NT2/D1 (cell line): ENCODE results near the gene PDZD4.

Experiments
- DNase-seq: peaks from one replicate; pipeline ENCODE4 v3.0.0-alpha.2; 2011; ENCODE audit warnings: low read depth, low spot score
- H3K27me3 ChIP-seq: 2 replicates; pipeline ENCODE4 v1.6.0; 2011; ENCODE audit warnings: mild to moderate bottlenecking; ENCODE audit not compliant: insufficient read length, insufficient read depth
- H3K36me3 ChIP-seq: 2 replicates; pipeline ENCODE4 v1.6.1; 2011; ENCODE audit warnings: mild to moderate bottlenecking, low read length, mixed read lengths; ENCODE audit not compliant: insufficient read depth, insufficient read length
- H3K4me1 ChIP-seq: 2 replicates; pipeline ENCODE4 v1.5.1; 2011; ENCODE audit not compliant: insufficient read depth, insufficient read length
- H3K4me3 ChIP-seq: 2 replicates; pipeline ENCODE4 v1.5.1; 2011; ENCODE audit warnings: low read depth; ENCODE audit not compliant: insufficient read length
- H3K9ac ChIP-seq: 2 replicates; pipeline ENCODE4 v1.6.0; 2011; ENCODE audit warnings: low read depth; ENCODE audit not compliant: insufficient read length
- H3K9me3 ChIP-seq: 2 replicates; pipeline ENCODE4 v1.5.1; 2011; ENCODE audit warnings: mild to moderate bottlenecking, low read length; ENCODE audit not compliant: insufficient read depth
- SUZ12 ChIP-seq: IDR thresholded peaks from 2 replicates; pipeline ENCODE4 v1.6.1; 2011; ENCODE audit not compliant: insufficient read length, insufficient read depth; ENCODE audit errors: extremely low read depth
- YY1 ChIP-seq: IDR thresholded peaks from 2 replicates; pipeline ENCODE4 v1.6.1; 2011; ENCODE audit not compliant: insufficient read length, insufficient read depth
- ZNF274 ChIP-seq: IDR thresholded peaks from 2 replicates; pipeline ENCODE4 v1.6.1; 2011; ENCODE audit warnings: mild to moderate bottlenecking, low read depth, low read length

PDZD4 gene

GRCh38 chrX:153814591-153815315, 15.6 kb downstream of the PDZD4 start:
- no peak for DNase-seq
- TF ChIP-seq ZNF274 (no peak), YY1 (no peak), SUZ12 (no peak)
- H3K36me3 ChIP-seq = no peaks in the 10 kb centered on the region

GRCh38 chrX:153813161-153813560, 17.2 kb downstream of the PDZD4 start:
- no peak overlapping the region for H3K9ac ChIP-seq
- no peak overlapping the region for H3K4me3 ChIP-seq
- DNase-seq = no peak
- no peaks in the 10 kb centered on the region for H3K9me3 ChIP-seq
- H3K27me3 ChIP-seq = no peaks in the 10 kb centered on the region
- peaks cover 2% of the 10 kb centered on the region for H3K4me1 ChIP-seq
- no peaks in the 10 kb centered on the region for H3K36me3 ChIP-seq
- TF ChIP-seq SUZ12 = no peak
- TF ChIP-seq YY1 = no peak
- no peak for TF ChIP-seq ZNF274

More at GRCh38 chrX:153814591-153815315, 15.6 kb downstream of the PDZD4 start:
- H3K9me3 ChIP-seq = no peaks in the 10 kb centered on the region
- H3K9ac ChIP-seq = no peak overlapping the region
- H3K4me3 ChIP-seq = no peak overlapping the region
- no peaks in the 10 kb centered on the region for H3K27me3 ChIP-seq
- peaks cover 2% of the 10 kb centered on the region for H3K4me1 ChIP-seq

- H3K36me3 ChIP-seq = no peaks in the 10 kb centered on the region
- H3K4me1 ChIP-seq = peaks cover 2% of the 10 kb centered on the region
- no peaks in the 10 kb centered on the region for H3K27me3 ChIP-seq
- no peak overlapping the region for H3K4me3 ChIP-seq
- no peak overlapping the region for H3K9ac ChIP-seq
- no peaks in the 10 kb centered on the region for H3K9me3 ChIP-seq
- TF ChIP-seq YY1 (no peak), ZNF274 (no peak), SUZ12 (no peak)
- DNase-seq = no peak
These were observed 18.1 kb downstream of the PDZD4 start for GRCh38 chrX:153812220-153812619.

GRCh38 chrX:153807976-153808375, 22.4 kb downstream of the PDZD4 start:
- Histone ChIP-seq H3K4me1 (no peaks in the 10 kb centered on the region), H3K27me3 (no peaks in the 10 kb centered on the region), H3K9me3 (no peaks in the 10 kb centered on the region), H3K9ac (no peak overlapping the region), H3K4me3 (no peak overlapping the region), H3K36me3 (no peaks in the 10 kb centered on the region)
- TF ChIP-seq SUZ12 = no peak
- no peak for TF ChIP-seq YY1
- TF ChIP-seq ZNF274 = no peak
- no peak for DNase-seq

GRCh38 chrX:153806999-153807575, 23.3 kb downstream of the PDZD4 start:
- no peak for TF ChIP-seq YY1
- no peak for TF ChIP-seq SUZ12
- no peak for TF ChIP-seq ZNF274
- no peak for DNase-seq
- Histone ChIP-seq H3K9me3 (no peaks in the 10 kb centered on the region), H3K4me1 (no peaks in the 10 kb centered on the region), H3K36me3 (no peaks in the 10 kb centered on the region), H3K27me3 (no peaks in the 10 kb centered on the region), H3K9ac (no peak overlapping the region), H3K4me3 (no peak overlapping the region)

GRCh38 chrX:153805436-153805835, 24.9 kb downstream of the PDZD4 start:
- TF ChIP-seq SUZ12 (no peak), ZNF274 (no peak), YY1 (no peak)
- Histone ChIP-seq H3K9me3 (no peaks in the 10 kb centered on the region), H3K27me3 (no peaks in the 10 kb centered on the region), H3K4me3 (no peak overlapping the region), H3K36me3 (peaks cover 3% of the 10 kb centered on the region), H3K4me1 (no peaks in the 10 kb centered on the region), H3K9ac (no peak overlapping the region)
- DNase-seq = no peak

- Histone ChIP-seq H3K36me3 (peaks cover 3% of the 10 kb centered on the region), H3K9ac (no peak overlapping the region), H3K4me3 (no peak overlapping the region), H3K9me3 (no peaks in the 10 kb centered on the region), H3K4me1 (no peaks in the 10 kb centered on the region), H3K27me3 (no peaks in the 10 kb centered on the region)
- no peak for TF ChIP-seq ZNF274
- no peak for TF ChIP-seq YY1
- TF ChIP-seq SUZ12 = no peak
- DNase-seq = no peak
These were observed 25.7 kb downstream of the PDZD4 start for GRCh38 chrX:153804621-153805020.
